Endothelial cell of umbilical vein (primary cell): ENCODE measurements around the gene MT1F.

Experiments used
- CTCF ChIP-seq, 2 donors: IDR thresholded peaks; 1 replicate in 1 of 2; 2 replicates in 1 of 2; pipeline ENCODE4 v1.5.1; 2011; ENCODE audit warnings: low read length in 2 of 2, mild to moderate bottlenecking in 2 of 2, moderate library complexity in 2 of 2, control low read depth in 1 of 2, inconsistent platforms in 1 of 2, low read depth in 1 of 2; ENCODE audit not compliant: insufficient read depth in 1 of 2; ENCODE audit errors: extremely low read depth in 1 of 2
- EZH2 ChIP-seq: IDR thresholded peaks from 2 replicates; pipeline ENCODE4 v1.6.1; 2012; ENCODE audit warnings: borderline replicate concordance, low read depth, mild to moderate bottlenecking, moderate library complexity, low read length, inconsistent platforms; ENCODE audit not compliant: severe bottlenecking
- FOS ChIP-seq: IDR thresholded peaks from 2 replicates; pipeline ENCODE4 v1.6.1; 2011; ENCODE audit warnings: mild to moderate bottlenecking, low read length, moderate library complexity, borderline replicate concordance; ENCODE audit not compliant: insufficient read depth
- GATA2 ChIP-seq: IDR thresholded peaks from 2 replicates; pipeline ENCODE4 v1.7.0; 2011; ENCODE audit warnings: low read depth, mild to moderate bottlenecking, moderate library complexity, mixed read lengths, low read length; ENCODE audit not compliant: insufficient read length, insufficient read depth
- JUN ChIP-seq: IDR thresholded peaks from 2 replicates; pipeline ENCODE4 v1.6.1; 2011; ENCODE audit warnings: borderline replicate concordance, low read depth; ENCODE audit not compliant: insufficient read length, insufficient read depth
- MAX ChIP-seq: IDR thresholded peaks from 2 replicates; pipeline ENCODE4 v1.6.1; 2011; ENCODE audit not compliant: insufficient read depth, insufficient read length
- MYC ChIP-seq: IDR thresholded peaks from one replicate; pipeline ENCODE4 v1.6.1; 2011; ENCODE audit warnings: mild to moderate bottlenecking, low read depth, low read length
- POLR2A ChIP-seq: IDR thresholded peaks from 2 replicates; pipeline ENCODE4 v1.6.1; 2012; ENCODE audit warnings: low read depth, mild to moderate bottlenecking, control low read depth, low read length
- POLR2AphosphoS5 ChIP-seq: IDR thresholded peaks from 2 replicates; pipeline ENCODE4 v1.6.1; 2012; ENCODE audit warnings: low read depth, mild to moderate bottlenecking, control low read depth, low read length, moderate library complexity; ENCODE audit not compliant: insufficient read depth

GRCh38 chr16:56628486-56629350 is 29.0 kb upstream of the MT1F start:
- TF ChIP-seq CTCF (IDR thresholded peaks at IDR 0.05; ENCODE audit: extremely low read depth in 1 of 2, insufficient read depth in 1 of 2, low read depth in 1 of 2, low read length in 2 of 2) (no peak), MYC (no peak), MAX (no peak), POLR2AphosphoS5 (no peak), EZH2 (no peak), POLR2A (no peak), JUN (no peak), GATA2 (no peak), FOS (no peak)
